ENCODE measurements around the gene COX7B2.

GRCh38 chr4:46717950-46718349, 191.1 kb downstream of the COX7B2 start:
- TF ChIP-seq POLR2A (IDR thresholded peaks at IDR 0.05; ENCODE audit: low read length) (no peak), RFX5 (IDR thresholded peaks at IDR 0.05) (no peak), CTCF (IDR thresholded peaks at IDR 0.05) (no peak), EP300 (IDR thresholded peaks at IDR 0.05) (no peak), NPAS2 (CRISPR knock-in tag; IDR thresholded peaks at IDR 0.05; ENCODE audit: borderline replicate concordance) (no peak), ESRRA (IDR thresholded peaks at IDR 0.05; ENCODE audit: borderline replicate concordance, low read length) (no peak), RCOR1 (IDR thresholded peaks at IDR 0.05; ENCODE audit: low read depth, low read length) (no peak), RAD21 (conservative IDR thresholded peaks at IDR 0.05 in 1 of 2, IDR thresholded peaks at IDR 0.05 in 1 of 2) (no peak)
